Urothelium cell line (cell line): ENCODE measurements around the gene NDEL1.

Experiments used
- DNase-seq: peaks from one replicate; pipeline ENCODE4 v3.0.0; 2011; ENCODE audit warnings: low spot score, mixed read lengths
- FAIRE-seq: peaks from 2 replicates; lab custom pipeline; 2011; peaks lifted over from hg19 to GRCh38; lab: Jason Lieb, UNC

Gene NDEL1

GRCh38 chr17:8476741-8477140 is 41.1 kb downstream of the NDEL1 start:
- no peak for FAIRE-seq
- DNase-seq = no peak

GRCh38 chr17:8477171-8477570 is 41.5 kb downstream of the NDEL1 start:
- DNase-seq = no peak
- FAIRE-seq = no peak

DNA sequence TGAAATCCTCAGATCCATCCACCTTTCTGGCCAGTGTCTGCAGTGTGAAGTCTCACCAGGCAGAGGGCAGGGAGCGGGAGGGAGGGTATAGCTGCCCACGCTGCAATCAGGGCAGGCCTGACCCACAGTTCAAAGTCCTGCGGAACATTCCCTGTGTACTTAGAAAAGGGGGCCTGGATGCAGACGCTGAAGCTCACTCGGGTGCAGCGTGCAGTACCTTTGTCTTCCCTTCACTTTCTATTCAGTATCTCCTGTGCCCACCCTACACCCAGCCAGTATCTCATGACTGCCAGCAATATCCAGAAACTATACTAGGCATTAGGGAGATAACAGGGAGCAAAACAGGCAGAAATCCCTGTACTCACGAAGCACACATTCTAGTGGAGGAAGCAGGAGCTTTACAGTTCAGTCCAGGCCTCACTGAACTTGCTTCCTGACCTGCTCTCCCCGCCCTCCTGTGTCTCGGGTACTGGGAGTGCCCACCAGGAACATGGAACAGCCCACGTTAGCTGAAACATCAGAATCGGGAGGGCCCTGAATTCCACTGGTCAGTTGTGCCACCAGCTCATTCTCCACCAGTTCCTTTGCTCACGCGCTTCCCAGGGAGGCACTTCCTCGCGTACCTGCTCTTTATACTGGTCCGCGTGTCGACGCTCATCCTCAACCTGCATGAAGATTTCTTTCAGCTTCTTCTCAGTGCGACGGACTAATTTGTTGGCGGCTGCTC is 42.2 kb downstream of the NDEL1 start:
- DNase-seq (no peak), FAIRE-seq (no peak)

GRCh38 chr17:8479431-8479947 is 43.8 kb downstream of the NDEL1 start:
- DNase-seq = no peak
- no peak for FAIRE-seq

DNA sequence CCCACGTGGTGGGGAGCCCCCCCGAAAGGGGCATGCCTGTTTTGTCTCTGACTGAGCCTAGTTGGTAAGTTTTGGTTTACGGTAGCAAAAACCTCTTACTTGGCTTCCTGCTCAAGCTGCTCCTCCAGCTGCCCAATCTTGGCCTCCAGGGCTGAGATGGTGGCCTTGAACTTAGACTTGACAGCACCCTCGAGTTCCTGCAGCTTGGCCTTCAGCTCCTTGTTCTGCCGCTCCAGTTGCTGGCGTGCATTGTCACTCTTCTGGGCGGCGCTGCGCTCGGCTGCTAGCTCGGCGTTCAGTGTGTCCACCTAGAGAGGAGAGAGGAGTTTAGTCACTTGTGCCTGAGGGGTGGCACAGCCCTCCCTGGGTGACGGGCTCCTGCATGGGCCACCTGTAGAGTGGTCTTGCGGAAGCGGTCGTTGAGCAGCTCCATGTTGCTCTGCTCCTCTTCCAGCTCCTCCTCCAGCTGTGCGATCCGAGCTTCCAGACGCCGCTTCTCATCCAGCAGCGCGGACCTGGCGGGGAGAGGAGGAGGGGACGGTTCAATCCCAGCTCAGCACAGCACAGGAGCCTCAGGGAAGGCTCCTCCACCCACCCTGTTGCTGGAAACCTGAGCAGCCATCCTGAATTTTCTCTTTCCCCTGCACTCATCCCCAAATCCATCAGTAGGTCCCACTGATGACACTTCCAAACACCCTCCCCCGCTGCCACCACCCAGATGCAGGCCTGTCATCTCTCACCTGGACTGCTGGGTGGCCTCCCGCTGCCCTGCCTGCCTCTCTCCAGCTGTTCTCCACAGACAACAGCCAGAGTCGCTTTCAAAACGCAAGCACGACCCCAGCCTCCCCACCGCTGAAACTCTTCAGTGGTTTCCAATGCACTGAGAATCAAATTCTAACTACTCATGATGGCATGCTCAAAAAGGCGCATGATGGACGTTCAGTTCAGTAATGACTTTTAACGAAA is 44.6 kb downstream of the NDEL1 start:
- FAIRE-seq = no peak
- no peak for DNase-seq

DNA sequence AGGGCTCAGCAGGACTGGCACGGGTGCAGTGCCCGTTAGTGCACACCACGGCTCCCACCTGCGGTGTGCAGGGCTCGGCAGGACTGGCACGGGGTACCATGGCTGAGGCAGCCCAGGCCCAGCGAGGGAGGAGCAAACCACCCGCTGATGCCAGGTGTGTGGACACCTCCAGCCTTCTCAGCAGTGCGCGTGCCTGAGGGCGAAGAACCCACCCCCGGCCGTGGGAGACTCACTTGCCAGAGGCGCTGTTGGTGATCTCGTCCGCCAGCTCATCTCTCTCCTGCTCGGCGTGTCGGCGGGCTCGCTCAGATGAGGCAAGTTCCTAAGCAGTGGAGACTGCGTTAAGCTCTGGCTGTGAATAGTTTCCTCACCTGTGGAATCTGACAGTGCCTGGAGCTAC is 45.4 kb downstream of the NDEL1 start:
- no peak for FAIRE-seq
- DNase-seq = no peak

DNA sequence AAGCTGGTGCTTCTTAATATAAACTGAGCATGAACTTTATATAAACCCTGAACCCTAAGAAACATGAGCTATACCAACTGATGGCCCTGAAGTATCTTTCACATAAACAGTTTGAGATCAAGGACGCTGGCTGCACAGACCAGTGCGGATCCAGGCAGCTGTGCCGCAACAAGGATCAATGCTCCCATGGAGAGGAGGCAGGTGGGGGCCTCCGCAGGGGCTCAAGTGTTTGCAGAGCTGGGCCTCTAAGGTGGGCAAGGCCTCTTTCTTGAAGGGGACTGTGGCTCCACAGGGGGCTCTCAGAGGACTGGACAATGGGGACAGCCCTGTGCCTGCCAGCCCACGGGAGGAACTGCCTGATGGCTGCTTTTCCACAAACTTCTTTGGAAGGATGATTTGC is 46.0 kb downstream of the NDEL1 start:
- no peak for FAIRE-seq
- DNase-seq = no peak

DNA sequence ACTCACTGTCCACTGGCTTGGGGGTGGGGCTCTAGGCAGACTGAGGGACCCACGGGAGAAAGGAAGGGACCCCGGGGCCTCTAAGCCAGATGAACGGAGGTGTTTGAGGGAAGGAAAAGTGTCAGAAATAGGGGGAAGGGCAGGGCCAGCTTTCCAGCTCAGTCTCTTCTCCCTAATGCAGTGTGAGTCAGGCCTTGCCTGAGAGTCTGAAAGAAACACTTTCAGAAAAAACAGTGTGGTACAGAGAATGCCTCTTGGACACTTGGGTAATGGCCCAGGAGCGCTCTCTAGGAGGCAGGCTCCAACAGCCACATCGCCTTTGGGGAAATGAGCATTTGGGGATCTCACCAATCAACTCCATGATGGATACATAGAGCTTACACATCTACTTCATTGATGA is 46.9 kb downstream of the NDEL1 start:
- no peak for FAIRE-seq
- no peak for DNase-seq

DNA sequence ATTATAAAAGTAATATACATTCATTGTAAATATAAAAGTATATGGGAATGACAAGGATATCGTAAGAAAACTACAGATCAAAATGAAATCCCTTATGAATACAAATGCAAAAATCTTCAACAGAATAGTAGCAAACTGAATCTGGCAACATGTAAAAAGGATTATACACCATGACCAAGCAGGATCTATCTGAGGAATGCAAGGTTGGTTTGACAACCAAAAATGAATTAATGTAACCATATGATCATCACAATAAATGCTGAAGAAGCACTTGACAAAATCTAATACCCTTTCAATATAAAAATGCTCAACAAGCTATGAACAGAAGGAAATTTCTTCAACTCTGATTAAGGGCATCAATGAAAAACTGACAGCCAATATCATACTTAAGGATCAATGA is 48.8 kb downstream of the NDEL1 start:
- FAIRE-seq (no peak), DNase-seq (no peak)

- FAIRE-seq (no peak), DNase-seq (no peak)
Observed at GRCh38 chr17:8485491-8485890, 49.8 kb downstream of the NDEL1 start.

DNA sequence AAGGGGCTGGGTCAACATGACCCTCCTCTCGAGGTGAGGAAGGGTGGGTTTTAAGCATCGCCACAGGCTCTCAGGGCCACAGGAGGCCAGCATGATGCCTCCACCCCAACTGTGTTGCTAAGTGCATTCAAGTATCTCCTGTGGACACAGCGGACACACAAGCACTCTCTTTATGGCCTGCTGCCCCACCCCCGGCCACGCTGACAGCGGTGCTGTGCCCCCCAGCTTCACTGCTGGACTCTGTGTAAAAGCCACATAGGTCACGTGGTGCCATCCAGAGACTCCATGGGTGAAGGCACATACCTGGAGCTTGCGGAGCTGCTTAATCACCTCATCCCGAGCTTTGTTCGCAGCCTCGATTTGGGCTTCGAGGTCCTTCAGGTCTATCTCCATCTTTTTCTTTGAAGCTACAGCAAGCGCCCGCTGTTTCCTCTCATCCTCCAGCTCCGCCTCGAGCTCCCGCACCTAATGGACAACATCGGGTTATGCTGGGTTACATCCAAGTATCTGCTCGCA is 51.5 kb downstream of the NDEL1 start:
- DNase-seq = no peak
- FAIRE-seq = no peak

DNA sequence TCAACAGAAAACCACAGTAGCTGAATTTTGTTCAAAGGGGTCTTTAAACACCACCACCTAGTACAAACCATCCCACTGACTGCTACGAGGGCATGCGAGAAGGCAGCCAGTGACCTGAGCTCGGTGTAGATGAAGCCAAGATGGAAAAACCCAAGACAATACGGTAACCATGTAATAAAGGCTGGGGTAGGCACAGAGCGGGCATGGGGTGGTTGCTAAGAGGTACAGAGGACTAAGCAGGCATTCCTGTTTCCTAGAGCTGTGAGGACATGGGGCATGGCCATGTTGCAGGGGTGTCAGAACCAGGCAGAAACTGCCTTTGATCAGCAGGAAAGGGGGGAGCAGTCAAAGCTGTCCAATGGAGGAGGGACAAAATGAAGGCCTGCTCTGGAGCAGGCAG is 52.1 kb downstream of the NDEL1 start:
- DNase-seq (no peak), FAIRE-seq (no peak)

DNA sequence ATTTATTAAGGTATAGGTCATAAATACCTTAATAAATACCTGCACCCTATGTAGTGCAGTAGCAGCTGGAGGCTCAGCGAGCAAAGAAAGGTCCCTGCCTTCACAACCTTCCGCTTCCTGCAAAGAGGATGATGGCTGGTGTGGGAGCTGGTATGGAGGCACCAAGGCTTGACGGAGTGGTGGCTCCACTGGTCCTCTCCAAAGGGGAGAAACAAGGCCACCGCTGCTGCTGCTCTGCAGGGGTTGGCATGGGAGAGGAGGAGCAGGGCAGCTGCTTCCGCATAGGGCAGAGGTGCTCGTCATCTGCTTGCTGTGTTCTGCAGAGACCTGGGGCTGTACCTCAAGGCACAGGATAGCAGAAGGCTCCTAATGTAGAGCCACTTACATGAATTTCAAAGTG is 52.8 kb downstream of the NDEL1 start:
- FAIRE-seq (no peak), DNase-seq (no peak)

DNA sequence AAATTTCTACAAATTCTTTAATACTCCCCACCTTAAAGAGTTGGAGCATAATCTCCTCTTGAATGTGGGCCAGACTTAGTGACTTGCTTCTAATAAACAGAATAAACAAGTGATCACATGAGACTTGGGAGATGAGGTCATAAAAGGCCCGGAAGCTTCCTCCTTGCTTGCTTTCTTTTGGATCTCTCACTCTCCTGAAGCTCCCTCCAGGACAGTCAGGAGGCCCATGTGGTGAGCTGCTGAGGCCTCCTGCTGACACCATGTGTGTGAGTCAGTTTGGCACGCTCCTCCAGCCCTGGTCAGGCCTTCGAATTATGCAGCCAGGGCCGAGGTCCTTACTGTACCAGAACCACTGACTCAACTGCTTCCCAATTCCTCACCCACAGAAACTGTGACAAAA is 53.2 kb downstream of the NDEL1 start:
- peak; percentile 6 for DNase-seq

GRCh38 chr17:8489841-8490240 is 54.2 kb downstream of the NDEL1 start:
- no peak for FAIRE-seq
- no peak for DNase-seq

More for the DNA sequence above, 53.2 kb downstream of the NDEL1 start:
- FAIRE-seq = no peak

- no peak for FAIRE-seq
- DNase-seq = no peak
Observed at GRCh38 chr17:8490256-8491023, 54.8 kb downstream of the NDEL1 start.

DNA sequence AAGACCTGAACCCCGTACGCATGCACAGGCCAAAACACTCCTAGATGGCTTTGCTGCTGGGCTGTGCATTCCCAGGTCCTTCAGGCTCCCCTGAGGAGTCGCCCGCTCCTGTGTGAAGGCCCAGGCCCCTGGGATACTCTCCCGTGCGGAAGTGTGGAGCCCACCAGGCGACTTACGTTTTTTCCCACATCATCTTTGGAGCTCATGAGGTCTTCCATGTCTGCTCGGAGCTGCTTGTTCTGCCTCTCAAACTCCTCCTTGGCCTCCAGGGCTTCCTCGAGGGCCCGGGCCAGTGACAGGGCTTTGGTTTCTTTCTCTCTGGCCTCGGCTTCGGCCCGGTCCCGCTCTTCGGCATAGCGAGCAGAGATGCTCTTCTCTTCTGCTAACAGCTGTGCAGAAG is 56.4 kb downstream of the NDEL1 start:
- DNase-seq = no peak
- no peak for FAIRE-seq

DNA sequence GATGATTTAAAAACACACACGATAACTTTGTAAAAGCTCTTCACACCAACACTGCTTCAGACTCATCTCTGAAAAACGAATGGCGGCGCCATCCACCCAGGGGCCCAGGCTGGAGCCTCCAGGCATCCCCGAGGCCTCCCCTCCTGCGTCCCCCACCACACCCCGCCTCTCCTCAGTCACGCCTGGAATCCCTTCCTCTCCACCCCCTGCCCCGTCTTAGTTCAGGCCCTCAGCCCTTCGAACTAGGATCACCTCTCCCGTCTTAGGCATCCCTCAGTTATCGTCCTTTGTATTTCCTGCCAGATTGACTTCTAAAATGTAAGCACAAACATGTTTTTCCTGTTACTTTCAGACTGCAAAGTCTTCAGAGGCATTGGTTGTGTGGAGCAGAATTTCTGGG is 58.3 kb downstream of the NDEL1 start:
- FAIRE-seq (no peak), DNase-seq (no peak)

DNA sequence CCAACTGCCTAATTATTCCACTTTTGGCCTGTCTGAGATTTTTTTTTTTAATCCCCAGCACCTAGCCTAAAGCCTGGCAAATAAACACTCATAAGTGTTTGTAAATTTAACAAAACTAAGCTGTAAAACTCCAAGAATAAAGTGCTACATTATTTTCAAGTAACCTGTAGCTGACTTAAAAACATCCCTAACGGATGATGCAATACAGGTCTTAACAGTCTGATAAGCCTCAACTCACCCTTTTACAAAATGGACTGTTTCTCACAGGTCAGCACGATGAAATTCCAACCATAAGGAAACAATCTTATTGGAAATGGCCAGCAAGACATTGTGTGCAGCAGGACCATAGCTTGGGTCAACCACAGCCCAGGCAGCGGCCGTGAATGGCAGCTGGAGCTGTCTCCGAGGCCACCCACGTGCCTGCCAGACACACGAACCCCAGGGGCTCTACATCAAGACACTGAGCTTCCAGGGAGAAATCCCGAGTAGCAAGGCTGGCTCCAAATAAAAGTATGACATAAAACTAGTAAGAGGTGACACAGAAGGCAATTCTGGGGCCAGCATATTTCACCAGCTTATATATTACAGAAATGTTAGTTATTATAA is 58.9 kb downstream of the NDEL1 start:
- no peak for DNase-seq
- FAIRE-seq = no peak

DNA sequence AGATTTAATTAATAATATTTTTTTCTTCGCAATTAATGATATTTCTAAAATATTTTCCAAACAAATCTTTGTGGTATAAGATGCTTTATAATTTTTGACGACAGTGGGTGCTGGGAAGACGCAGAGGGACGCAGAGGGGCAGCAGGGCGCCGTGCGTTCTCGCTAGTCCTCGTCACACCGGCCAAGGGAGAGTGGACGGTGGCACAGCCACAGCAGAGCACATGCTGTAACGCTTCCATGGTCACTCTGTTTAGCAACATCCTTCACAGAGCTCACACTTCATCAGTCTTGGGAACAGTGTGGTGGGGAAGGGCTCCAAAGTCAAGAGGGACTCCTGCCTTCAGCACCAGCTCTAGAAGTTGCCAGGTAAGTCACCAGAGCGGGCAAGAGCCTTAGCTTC is 60.4 kb downstream of the NDEL1 start:
- DNase-seq = no peak
- no peak for FAIRE-seq

DNA sequence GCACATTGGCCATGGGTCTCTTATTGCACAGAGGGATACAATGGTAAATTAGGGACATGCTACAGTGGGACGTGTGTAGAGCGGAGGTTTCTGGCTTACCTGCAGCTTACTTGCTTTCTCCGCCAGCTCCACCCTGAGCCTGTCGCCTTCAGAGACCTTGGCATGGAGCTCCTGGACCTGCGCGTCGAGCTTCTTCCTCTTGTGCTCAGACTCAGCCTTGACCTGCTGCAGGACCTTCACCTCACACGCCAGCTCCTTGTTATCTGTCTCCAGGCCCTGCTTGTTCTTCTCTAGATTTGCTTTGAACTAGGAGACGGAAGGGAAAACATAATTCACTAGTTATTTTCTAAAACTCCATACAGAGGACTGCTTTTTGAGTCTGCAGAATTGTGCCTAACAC is 63.5 kb downstream of the NDEL1 start:
- no peak for FAIRE-seq

More for the DNA sequence above, 63.5 kb downstream of the NDEL1 start:
- no peak for DNase-seq
